A673 (cell line): ENCODE measurements around the gene FBN1. TPM values are rescaled to one million over a fixed set of nuclear protein-coding genes. Genes with fewer than 3 reads are reported as not detected.

ENCODE experiments used
- BruUV-seq: library from RNA; stranded (reverse); fragments of 400-500 nt; replicated peaks from 2 replicates; lab custom pipeline; 2021; lab: Mats Ljungman, UMichigan
- CTCF ChIA-PET: fragments of 300-600 bp; sonication (Branson Sonifier 250); formaldehyde crosslinking; loops from one replicate; lab custom pipeline; 2022; ENCODE audit warnings: antibody characterized with exemption; lab: Charles Lee
- POLR2A ChIA-PET: fragments of 300-600 bp; sonication (Branson Sonifier 250); formaldehyde crosslinking; loops from one replicate; lab custom pipeline; 2022; ENCODE audit warnings: antibody characterized with exemption; ENCODE audit not compliant: low non-redundant PET; lab: Charles Lee
- DNase-seq: peaks from one replicate; pipeline ENCODE4 v3.0.0-alpha.2; 2015; ENCODE audit warnings: low spot score
- H3K27ac ChIP-seq: fragments of 200-600 bp; sonication (generic); 2 replicates; pipeline ENCODE4 v1.5.1; 2016; ENCODE audit warnings: mixed run types, low read depth, mild to moderate bottlenecking, mixed read lengths, antibody characterized with exemption, low read length; ENCODE audit not compliant: poor library complexity, severe bottlenecking
- H3K27me3 ChIP-seq: fragments of 200-600 bp; sonication (generic); replicated peaks from 2 replicates; pipeline ENCODE4 v1.6.1; 2017; ENCODE audit warnings: mixed run types, low read depth, mild to moderate bottlenecking, mixed read lengths, antibody characterized with exemption, low read length; ENCODE audit not compliant: insufficient read depth, poor library complexity
- H3K36me3 ChIP-seq: fragments of 200-600 bp; sonication (generic); 2 replicates; pipeline ENCODE4 v1.6.1; 2016; ENCODE audit warnings: mixed run types, mild to moderate bottlenecking, mixed read lengths, antibody characterized with exemption, low read length; ENCODE audit not compliant: insufficient read depth, poor library complexity, severe bottlenecking
- H3K4me1 ChIP-seq: fragments of 200-600 bp; sonication (generic); 2 replicates; pipeline ENCODE4 v1.6.1; 2017; ENCODE audit warnings: mixed run types, mild to moderate bottlenecking, mixed read lengths, antibody characterized with exemption, low read length; ENCODE audit not compliant: insufficient read depth, poor library complexity, severe bottlenecking
- H3K4me3 ChIP-seq: fragments of 200-600 bp; sonication (generic); 2 replicates; pipeline ENCODE4 v1.5.1; 2016; ENCODE audit warnings: low read depth, mixed run types, mild to moderate bottlenecking, mixed read lengths, low read length; ENCODE audit not compliant: poor library complexity, severe bottlenecking
- H3K9me3 ChIP-seq: fragments of 200-600 bp; sonication (generic); 2 replicates; pipeline ENCODE4 v1.6.1; 2016; ENCODE audit warnings: mixed run types, low read depth, mild to moderate bottlenecking, mixed read lengths, antibody characterized with exemption, low read length; ENCODE audit not compliant: poor library complexity, severe bottlenecking
- CTCF ChIP-seq: fragments of 300-800, 200-600 bp; sonication (generic); conservative IDR thresholded peaks from 2 replicates; pipeline ENCODE4 v1.5.1; 2017; ENCODE audit warnings: low read depth, mild to moderate bottlenecking, antibody characterized with exemption, low read length, moderate library complexity, mixed read lengths
- EZH2 ChIP-seq: fragments of 200-600 bp; sonication (generic); IDR thresholded peaks from 2 replicates; pipeline ENCODE4 v1.6.1; 2017; ENCODE audit warnings: borderline replicate concordance, low read depth, mild to moderate bottlenecking, mixed read lengths, antibody characterized with exemption, low read length; ENCODE audit not compliant: poor library complexity, severe bottlenecking
- intact Hi-C: fragments of 100-400 bp; cut with micrococcal nuclease; formaldehyde crosslinking; loops from one replicate; pipeline ENCODE4 v1.10.0; 2022; ENCODE audit not compliant: unreplicated experiment
- total RNA-seq: library from RNA; stranded (reverse); gene quantifications from 2 replicates; pipeline ENCODE4 v1.2.3, GENCODE V29; 2021

The FBN1 gene
- total RNA-seq, 1 experiment from 2014 or later: 25.4 TPM

- peaks cover 10% of the 10 kb centered on the region for H3K4me1 ChIP-seq
- CTCF ChIA-PET: no interaction called here
- H3K27me3 ChIP-seq: no peaks in the 10 kb centered on the region
- POLR2A ChIA-PET: no interaction called here
- no peak for DNase-seq
- H3K4me3 ChIP-seq: no peak overlapping the region
- H3K9me3 ChIP-seq: no peaks in the 10 kb centered on the region
- no peak overlapping the region for H3K27ac ChIP-seq
- intact Hi-C loops: no loop called here
- H3K36me3 ChIP-seq: no peaks in the 10 kb centered on the region
- TF ChIP-seq CTCF (no peak), EZH2 (no peak)
- BruUV-seq: no TSS peak
Measured at GRCh38 chr15:48638963-48639362, 6.5 kb downstream of the FBN1 start.

GRCh38 chr15:48637639-48638038, 7.9 kb downstream of the FBN1 start:
- intact Hi-C loops: no loop called here
- ChIA-PET CTCF (no interaction called here), POLR2A (no interaction called here)
- H3K4me3 ChIP-seq: no peak overlapping the region
- BruUV-seq: no TSS peak
- TF ChIP-seq CTCF (no peak), EZH2 (no peak)
- DNase-seq: no peak
- H3K27ac ChIP-seq: no peak overlapping the region
- peaks cover 6% of the 10 kb centered on the region for H3K4me1 ChIP-seq
- no peaks in the 10 kb centered on the region for H3K36me3 ChIP-seq
- H3K9me3 ChIP-seq: no peaks in the 10 kb centered on the region
- no peaks in the 10 kb centered on the region for H3K27me3 ChIP-seq

- no peak overlapping the region for H3K27ac ChIP-seq
- BruUV-seq: no TSS peak
- POLR2A ChIA-PET: no interaction called here
- peaks cover 8% of the 10 kb centered on the region for H3K4me1 ChIP-seq
- no peaks in the 10 kb centered on the region for H3K9me3 ChIP-seq
- H3K27me3 ChIP-seq: no peaks in the 10 kb centered on the region
- intact Hi-C loops: no loop called here
- H3K4me3 ChIP-seq: no peak overlapping the region
- no peaks in the 10 kb centered on the region for H3K36me3 ChIP-seq
- TF ChIP-seq EZH2: no peak
- no peak for TF ChIP-seq CTCF
- CTCF ChIA-PET: no interaction called here
- no peak for DNase-seq
Measured at GRCh38 chr15:48636511-48636910, 9.0 kb downstream of the FBN1 start.
